CD8-positive, alpha-beta memory T cell (primary cell): ENCODE results near the gene OR4D5. TPM values are rescaled to one million over a fixed set of nuclear protein-coding genes. Genes with fewer than 3 reads are reported as not detected.

ENCODE experiments used
- CTCF ChIA-PET: fragments of 350-600 bp; sonication (Branson Sonifier 250); formaldehyde crosslinking; loops from one replicate; lab custom pipeline; 2021; ENCODE audit warnings: antibody characterized with exemption; lab: Charles Lee
- POLR2A ChIA-PET: fragments of 350-600 bp; sonication (Branson Sonifier 250); formaldehyde crosslinking; loops from one replicate; lab custom pipeline; 2021; ENCODE audit warnings: antibody characterized with exemption; lab: Charles Lee
- DNase-seq, 5 donors: peaks; one replicate each; pipeline versions ENCODE4 v3.0.0 to v3.0.0-alpha.2; 2020 to 2022; ENCODE audit warnings: mixed read lengths in 1 of 5
- H3K27ac ChIP-seq: one replicate; pipeline ENCODE4 v1.7.0; 2013; ENCODE audit warnings: low read depth, mild to moderate bottlenecking, low read length, moderate library complexity
- H3K27me3 ChIP-seq: 2 replicates; pipeline ENCODE4 v1.7.0; 2013; ENCODE audit warnings: low read length, mild to moderate bottlenecking; ENCODE audit not compliant: insufficient read depth, poor library complexity, severe bottlenecking
- H3K36me3 ChIP-seq: 2 replicates; pipeline ENCODE4 v1.7.0; 2013; ENCODE audit warnings: mild to moderate bottlenecking, low read length, moderate library complexity; ENCODE audit not compliant: insufficient read depth
- H3K4me1 ChIP-seq: 2 replicates; pipeline ENCODE4 v1.7.0; 2013; ENCODE audit warnings: mild to moderate bottlenecking, low read length, moderate library complexity; ENCODE audit not compliant: insufficient read depth
- H3K4me3 ChIP-seq: 2 replicates; pipeline ENCODE4 v1.7.0; 2013; ENCODE audit warnings: mild to moderate bottlenecking, low read length
- H3K9me3 ChIP-seq: 2 replicates; pipeline ENCODE4 v1.7.0; 2013; ENCODE audit warnings: mild to moderate bottlenecking, low read length
- H3K27ac Mint-ChIP-seq, 8 donors: one replicate each; pipeline ENCODE4 v1.8.0; 2020 to 2021; ENCODE audit warnings: mixed read lengths in 8 of 8, mild to moderate bottlenecking in 6 of 8, inconsistent platforms in 3 of 8, moderate library complexity in 3 of 8
- H3K27me3 Mint-ChIP-seq, 2 donors: one replicate each; pipeline ENCODE4 v1.8.0; 2020 to 2021; ENCODE audit warnings: mixed read lengths in 2 of 2, mild to moderate bottlenecking in 1 of 2, moderate library complexity in 1 of 2
- H3K36me3 Mint-ChIP-seq, 3 donors: one replicate each; pipeline ENCODE4 v1.8.0; 2020 to 2021; ENCODE audit warnings: mixed read lengths in 3 of 3, inconsistent platforms in 1 of 3, mild to moderate bottlenecking in 1 of 3
- H3K4me1 Mint-ChIP-seq, 3 donors: one replicate each; pipeline ENCODE4 v1.8.0; 2020 to 2021; ENCODE audit warnings: mixed read lengths in 3 of 3, inconsistent platforms in 1 of 3, mild to moderate bottlenecking in 1 of 3
- H3K4me3 Mint-ChIP-seq, 7 donors: one replicate each; pipeline ENCODE4 v1.8.0; 2020 to 2021; ENCODE audit warnings: mixed read lengths in 7 of 7, mild to moderate bottlenecking in 6 of 7, moderate library complexity in 4 of 7, inconsistent platforms in 2 of 7
- H3K9me3 Mint-ChIP-seq, 5 donors: one replicate each; pipeline ENCODE4 v1.8.0; 2020 to 2022; ENCODE audit warnings: mixed read lengths in 5 of 5, mild to moderate bottlenecking in 3 of 5, moderate library complexity in 2 of 5, inconsistent platforms in 1 of 5
- polyA plus RNA-seq: library from polyadenylated mRNA; unstranded; fragments of 300-500 nt; fragmentation: Illumina TruSeq; gene quantifications from one replicate; pipeline ENCODE4 v1.2.3, GENCODE V29; 2021
- total RNA-seq, 2 experiments: library from RNA; stranded (reverse); gene quantifications; one replicate each; pipeline ENCODE4 v1.2.3, GENCODE V29; 2021

The OR4D5 gene
- total and polyA plus RNA-seq, 3 experiments from 2014 or later = not detected

- H3K36me3 Mint-ChIP-seq = no peaks in the 10 kb centered on the region
- peaks cover 0 to 1% of the 10 kb centered on the region in 2 donors for H3K27me3 Mint-ChIP-seq
These were observed 15.4 kb upstream of the OR4D5 start for GRCh38 chr11:123924027-123924426.

GRCh38 chr11:123942413-123942812, 3.0 kb downstream of the OR4D5 start:
- Mint-ChIP-seq H3K9me3 (peaks cover 0 to 2% (median 0%) of the 10 kb centered on the region in 5 donors), H3K27me3 (peaks cover 0 to 3% of the 10 kb centered on the region in 2 donors), H3K36me3 (no peaks in the 10 kb centered on the region), H3K27ac (peak overlapping the region in 1 of 8 donors; percentile 54), H3K4me1 (no peaks in the 10 kb centered on the region), H3K4me3 (no peak overlapping the region)
- no peak for DNase-seq
- Histone ChIP-seq H3K27me3 (no peaks in the 10 kb centered on the region), H3K9me3 (no peaks in the 10 kb centered on the region), H3K36me3 (no peaks in the 10 kb centered on the region), H3K4me3 (no peak overlapping the region), H3K4me1 (no peaks in the 10 kb centered on the region), H3K27ac (no peak overlapping the region)
- CTCF ChIA-PET = no interaction called here
- POLR2A ChIA-PET = no interaction called here

More at GRCh38 chr11:123924027-123924426, 15.4 kb upstream of the OR4D5 start:
- POLR2A ChIA-PET = no interaction called here
- no peak for DNase-seq
- Mint-ChIP-seq H3K4me3 (no peak overlapping the region), H3K27ac (no peak overlapping the region), H3K4me1 (no peaks in the 10 kb centered on the region), H3K9me3 (peaks cover 0 to 3% (median 0%) of the 10 kb centered on the region in 5 donors)
- H3K4me3 ChIP-seq = no peak overlapping the region
- no peaks in the 10 kb centered on the region for H3K9me3 ChIP-seq
- no peak overlapping the region for H3K27ac ChIP-seq
- no peaks in the 10 kb centered on the region for H3K36me3 ChIP-seq
- no peaks in the 10 kb centered on the region for H3K27me3 ChIP-seq
- H3K4me1 ChIP-seq = no peaks in the 10 kb centered on the region
- CTCF ChIA-PET = no interaction called here

- Histone ChIP-seq H3K9me3 (no peaks in the 10 kb centered on the region), H3K4me3 (no peak within 1 kb of the TSS), H3K36me3 (no peaks in the 10 kb centered on the region), H3K4me1 (no peaks in the 10 kb centered on the region), H3K27ac (no peak within 1 kb of the TSS), H3K27me3 (no peaks in the 10 kb centered on the region)
- Mint-ChIP-seq H3K4me3 (no peak within 1 kb of the TSS), H3K27me3 (peaks cover 0 to 5% of the 10 kb centered on the region in 2 donors), H3K27ac (no peak within 1 kb of the TSS), H3K36me3 (no peaks in the 10 kb centered on the region), H3K4me1 (no peaks in the 10 kb centered on the region), H3K9me3 (peaks cover 0 to 2% (median 0%) of the 10 kb centered on the region in 5 donors)
- DNase-seq = no peak
- CTCF ChIA-PET = no interaction called here
- POLR2A ChIA-PET = no interaction called here
These were observed 4.3 kb downstream of the OR4D5 start, which contains the start of gene OR6T1 for GRCh38 chr11:123943738-123944137. TSS of gene OR6T1 (minus strand) at chr11:123943838. CDS start at chr11:123943838, 0 bp downstream.

- Histone ChIP-seq H3K4me3 (no peak overlapping the region), H3K9me3 (no peaks in the 10 kb centered on the region), H3K27me3 (no peaks in the 10 kb centered on the region), H3K27ac (no peak overlapping the region), H3K36me3 (no peaks in the 10 kb centered on the region), H3K4me1 (no peaks in the 10 kb centered on the region)
- DNase-seq = no peak
- ChIA-PET POLR2A (no interaction called here), CTCF (no interaction called here)
- H3K9me3 Mint-ChIP-seq = peaks cover 0 to 2% (median 0%) of the 10 kb centered on the region in 5 donors
- no peaks in the 10 kb centered on the region for H3K36me3 Mint-ChIP-seq
- peaks cover 0 to 2% of the 10 kb centered on the region in 2 donors for H3K27me3 Mint-ChIP-seq
- H3K27ac Mint-ChIP-seq = no peak overlapping the region
- no peak overlapping the region for H3K4me3 Mint-ChIP-seq
- H3K4me1 Mint-ChIP-seq = no peaks in the 10 kb centered on the region
These were observed 5.7 kb downstream of the OR4D5 start for GRCh38 chr11:123945132-123945531.

- no peaks in the 10 kb centered on the region for H3K9me3 ChIP-seq
- no peak overlapping the region for H3K27ac ChIP-seq
- Mint-ChIP-seq H3K4me3 (no peak overlapping the region), H3K9me3 (peaks cover 6 to 21% (median 11%) of the 10 kb centered on the region in 5 donors), H3K27me3 (peaks cover 0 to 1% of the 10 kb centered on the region in 2 donors), H3K36me3 (no peaks in the 10 kb centered on the region), H3K4me1 (no peaks in the 10 kb centered on the region), H3K27ac (no peak overlapping the region)
- H3K36me3 ChIP-seq = no peaks in the 10 kb centered on the region
- no peaks in the 10 kb centered on the region for H3K27me3 ChIP-seq
- no peak overlapping the region for H3K4me3 ChIP-seq
- DNase-seq = no peak
- POLR2A ChIA-PET = no interaction called here
- H3K4me1 ChIP-seq = no peaks in the 10 kb centered on the region
- CTCF ChIA-PET = no interaction called here
These were observed 17.3 kb downstream of the OR4D5 start for GRCh38 chr11:123956752-123957151.

GRCh38 chr11:123973816-123974215, 34.4 kb downstream of the OR4D5 start:
- no peaks in the 10 kb centered on the region for H3K4me1 ChIP-seq
- Mint-ChIP-seq H3K27me3 (no peaks in the 10 kb centered on the region), H3K4me3 (no peak overlapping the region), H3K9me3 (peaks cover 0 to 4% (median 3%) of the 10 kb centered on the region in 5 donors), H3K27ac (no peak overlapping the region), H3K36me3 (no peaks in the 10 kb centered on the region), H3K4me1 (no peaks in the 10 kb centered on the region)
- CTCF ChIA-PET = no interaction called here
- POLR2A ChIA-PET = no interaction called here
- no peaks in the 10 kb centered on the region for H3K9me3 ChIP-seq
- no peak overlapping the region for H3K4me3 ChIP-seq
- no peak for DNase-seq
- H3K36me3 ChIP-seq = no peaks in the 10 kb centered on the region
- H3K27me3 ChIP-seq = no peaks in the 10 kb centered on the region
- H3K27ac ChIP-seq = no peak overlapping the region

GRCh38 chr11:123976770-123977560, 37.5 kb downstream of the OR4D5 start:
- ChIA-PET CTCF (no interaction called here), POLR2A (no interaction called here)
- Histone ChIP-seq H3K9me3 (no peaks in the 10 kb centered on the region), H3K36me3 (no peaks in the 10 kb centered on the region), H3K27me3 (no peaks in the 10 kb centered on the region), H3K4me1 (no peaks in the 10 kb centered on the region), H3K27ac (no peak overlapping the region), H3K4me3 (no peak overlapping the region)
- no peaks in the 10 kb centered on the region for H3K27me3 Mint-ChIP-seq
- no peak overlapping the region for H3K27ac Mint-ChIP-seq
- no peak for DNase-seq
- no peak overlapping the region for H3K4me3 Mint-ChIP-seq
- H3K9me3 Mint-ChIP-seq = peaks cover 0 to 7% (median 2%) of the 10 kb centered on the region in 5 donors
- no peaks in the 10 kb centered on the region for H3K4me1 Mint-ChIP-seq
- H3K36me3 Mint-ChIP-seq = no peaks in the 10 kb centered on the region

- no peaks in the 10 kb centered on the region for H3K9me3 ChIP-seq
- H3K4me3 ChIP-seq = no peak within 1 kb of the TSS
- no peak within 1 kb of the TSS for H3K4me3 Mint-ChIP-seq
- H3K36me3 Mint-ChIP-seq = no peaks in the 10 kb centered on the region
- peaks cover 0 to 7% (median 5%) of the 10 kb centered on the region in 5 donors for H3K9me3 Mint-ChIP-seq
- H3K27me3 ChIP-seq = no peaks in the 10 kb centered on the region
- no peaks in the 10 kb centered on the region for H3K27me3 Mint-ChIP-seq
- no peaks in the 10 kb centered on the region for H3K4me1 ChIP-seq
- H3K4me1 Mint-ChIP-seq = no peaks in the 10 kb centered on the region
- POLR2A ChIA-PET = no interaction called here
- CTCF ChIA-PET = no interaction called here
- DNase-seq = no peak
- H3K27ac ChIP-seq = no peak within 1 kb of the TSS
- no peak within 1 kb of the TSS for H3K27ac Mint-ChIP-seq
- no peaks in the 10 kb centered on the region for H3K36me3 ChIP-seq
These were observed 38.4 kb downstream of the OR4D5 start, which contains the start of gene OR10S1 for GRCh38 chr11:123977731-123978347. TSS of gene OR10S1 (minus strand) at chr11:123977781. CDS start at chr11:123977664, 117 bp downstream.
